22Rv1 (cell line): ENCODE data around the gene PRKCE.

Source experiments
- H3K27ac ChIP-seq: fragments of 450-650 bp; 2 replicates; pipeline ENCODE4 v1.5.1; 2017
- ZFX ChIP-seq: fragments of 450-650 bp; IDR thresholded peaks from 2 replicates; pipeline ENCODE4 v1.6.1; 2017; ENCODE audit warnings: antibody characterized with exemption, borderline replicate concordance
- TF ChIP-seq, protein P1 (sequence below): fragments of 450-650 bp; IDR thresholded peaks from 2 replicates; pipeline ENCODE4 v1.5.1; 2017; ENCODE audit warnings: mild to moderate bottlenecking

Gene PRKCE

DNA sequence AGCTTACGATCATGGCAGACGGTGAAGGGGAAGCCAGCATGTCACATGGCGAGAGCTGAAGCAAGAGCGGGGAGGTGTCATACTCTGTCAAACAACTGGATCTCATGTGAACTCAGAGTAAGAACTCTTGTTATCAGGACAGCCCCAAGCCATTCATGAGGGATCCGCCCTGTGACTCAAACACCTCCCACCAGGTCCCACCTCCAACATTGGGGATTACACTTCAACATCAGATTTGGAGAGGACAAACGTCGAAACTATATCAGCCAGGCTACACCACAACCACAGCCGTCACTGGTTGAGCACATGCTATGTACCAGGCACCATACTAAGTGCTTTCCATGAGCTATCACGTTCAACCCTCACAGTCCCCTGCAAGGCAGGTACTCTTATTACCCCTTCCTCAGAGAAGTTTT lies 293.8 kb downstream of the PRKCE start:
- TF ChIP-seq, protein P1, sequence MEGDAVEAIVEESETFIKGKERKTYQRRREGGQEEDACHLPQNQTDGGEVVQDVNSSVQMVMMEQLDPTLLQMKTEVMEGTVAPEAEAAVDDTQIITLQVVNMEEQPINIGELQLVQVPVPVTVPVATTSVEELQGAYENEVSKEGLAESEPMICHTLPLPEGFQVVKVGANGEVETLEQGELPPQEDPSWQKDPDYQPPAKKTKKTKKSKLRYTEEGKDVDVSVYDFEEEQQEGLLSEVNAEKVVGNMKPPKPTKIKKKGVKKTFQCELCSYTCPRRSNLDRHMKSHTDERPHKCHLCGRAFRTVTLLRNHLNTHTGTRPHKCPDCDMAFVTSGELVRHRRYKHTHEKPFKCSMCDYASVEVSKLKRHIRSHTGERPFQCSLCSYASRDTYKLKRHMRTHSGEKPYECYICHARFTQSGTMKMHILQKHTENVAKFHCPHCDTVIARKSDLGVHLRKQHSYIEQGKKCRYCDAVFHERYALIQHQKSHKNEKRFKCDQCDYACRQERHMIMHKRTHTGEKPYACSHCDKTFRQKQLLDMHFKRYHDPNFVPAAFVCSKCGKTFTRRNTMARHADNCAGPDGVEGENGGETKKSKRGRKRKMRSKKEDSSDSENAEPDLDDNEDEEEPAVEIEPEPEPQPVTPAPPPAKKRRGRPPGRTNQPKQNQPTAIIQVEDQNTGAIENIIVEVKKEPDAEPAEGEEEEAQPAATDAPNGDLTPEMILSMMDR, result no peak
- no peak for TF ChIP-seq ZFX
- H3K27ac ChIP-seq, result no peak overlapping the region

DNA sequence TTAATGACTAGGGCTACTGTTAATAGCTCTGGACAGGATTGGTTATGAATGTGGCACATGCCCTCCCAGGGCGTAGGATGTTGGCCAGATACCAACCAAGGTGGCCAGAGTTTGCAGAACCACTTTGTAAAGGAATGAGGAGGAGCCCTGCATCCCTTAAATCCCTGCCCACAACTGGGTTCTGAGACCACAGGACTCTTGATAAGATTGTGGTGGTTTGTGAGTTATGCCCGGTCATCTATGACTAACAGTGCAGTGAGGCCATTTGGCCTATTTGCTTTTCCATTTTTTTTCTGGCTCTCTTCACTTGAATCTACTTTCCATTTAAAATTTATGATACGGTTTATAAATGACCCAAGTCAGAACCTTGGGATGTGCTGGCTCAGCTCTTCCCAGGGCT lies 294.5 kb downstream of the PRKCE start:
- TF ChIP-seq ZFX, result no peak
- no peak overlapping the region for H3K27ac ChIP-seq

DNA sequence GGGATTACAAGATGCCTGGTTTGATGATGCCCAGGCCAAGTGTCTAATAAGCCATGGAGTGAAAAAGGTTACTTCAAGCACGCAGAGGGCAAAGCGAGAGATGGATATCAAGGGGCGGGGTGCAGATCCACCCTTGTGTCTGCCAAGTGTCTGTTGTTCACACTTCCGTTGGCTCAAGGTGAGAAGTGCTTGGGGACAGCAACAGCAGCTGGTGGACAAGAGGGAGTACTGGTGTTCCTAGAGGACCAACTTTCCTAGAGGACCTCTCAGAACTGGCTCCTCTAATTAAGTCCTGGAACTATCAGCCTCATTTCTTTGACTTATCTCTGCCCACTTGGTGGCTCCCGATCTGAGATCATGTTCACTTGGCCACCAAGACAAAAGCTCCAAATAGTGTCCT lies 299.1 kb downstream of the PRKCE start:
- no peak overlapping the region for H3K27ac ChIP-seq
- TF ChIP-seq ZFX, result no peak
- TF ChIP-seq, protein P1, result no peak

DNA sequence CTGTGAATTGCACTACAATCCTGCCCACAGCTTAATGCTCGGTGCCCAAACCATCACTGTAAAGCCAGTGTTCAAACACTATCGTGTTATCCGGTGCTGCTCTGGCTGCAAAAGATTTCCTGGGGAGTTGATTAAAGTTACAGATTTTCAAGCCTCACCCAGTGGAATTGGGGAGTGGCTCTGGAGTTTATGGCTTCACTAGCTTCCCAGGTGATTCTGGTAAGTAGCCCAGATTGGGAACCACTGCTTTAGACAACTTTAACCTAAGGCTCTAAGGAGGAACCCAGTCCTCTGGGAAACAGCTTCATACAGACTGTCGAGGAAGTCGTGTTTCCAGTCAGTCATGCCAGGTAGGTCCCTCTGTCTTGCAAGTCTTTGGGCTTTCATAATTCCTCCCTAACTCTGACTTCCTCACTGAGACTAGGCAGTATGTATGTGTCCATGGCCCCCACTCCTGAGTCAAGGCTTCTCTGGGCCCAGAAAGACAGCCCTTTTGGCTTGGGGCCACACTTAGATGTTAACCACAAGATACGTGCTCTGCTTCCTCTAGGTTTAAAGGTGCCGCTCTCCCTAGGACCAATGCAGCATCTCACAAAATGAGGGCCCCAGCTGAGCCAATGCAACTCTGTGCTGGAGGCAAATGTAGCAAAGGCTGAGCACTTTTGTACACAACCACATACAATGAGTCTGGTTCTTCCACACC lies 299.7 kb downstream of the PRKCE start:
- H3K27ac ChIP-seq, result no peak overlapping the region
- TF ChIP-seq, protein P1, result no peak
- TF ChIP-seq ZFX, result no peak

DNA sequence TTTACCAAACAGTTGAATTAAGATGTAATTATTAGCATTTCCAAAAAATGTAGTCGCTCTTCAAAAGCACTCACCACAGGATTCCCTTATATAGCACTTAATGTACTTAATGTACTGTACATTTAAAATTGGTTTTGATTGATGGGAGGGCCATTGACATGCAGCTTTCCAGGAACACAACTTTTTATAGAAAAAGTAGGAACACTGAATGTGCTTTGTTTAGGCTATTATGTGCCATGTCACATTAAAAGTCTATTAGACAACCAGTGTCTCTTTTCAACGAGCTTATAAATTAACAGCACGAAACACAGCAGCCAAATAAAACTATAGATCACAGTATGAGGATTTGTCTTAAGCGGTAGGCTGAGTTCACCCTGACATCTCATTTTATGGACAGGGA lies 301.1 kb downstream of the PRKCE start:
- TF ChIP-seq, protein P1, result no peak
- no peak for TF ChIP-seq ZFX
- no peak overlapping the region for H3K27ac ChIP-seq

DNA sequence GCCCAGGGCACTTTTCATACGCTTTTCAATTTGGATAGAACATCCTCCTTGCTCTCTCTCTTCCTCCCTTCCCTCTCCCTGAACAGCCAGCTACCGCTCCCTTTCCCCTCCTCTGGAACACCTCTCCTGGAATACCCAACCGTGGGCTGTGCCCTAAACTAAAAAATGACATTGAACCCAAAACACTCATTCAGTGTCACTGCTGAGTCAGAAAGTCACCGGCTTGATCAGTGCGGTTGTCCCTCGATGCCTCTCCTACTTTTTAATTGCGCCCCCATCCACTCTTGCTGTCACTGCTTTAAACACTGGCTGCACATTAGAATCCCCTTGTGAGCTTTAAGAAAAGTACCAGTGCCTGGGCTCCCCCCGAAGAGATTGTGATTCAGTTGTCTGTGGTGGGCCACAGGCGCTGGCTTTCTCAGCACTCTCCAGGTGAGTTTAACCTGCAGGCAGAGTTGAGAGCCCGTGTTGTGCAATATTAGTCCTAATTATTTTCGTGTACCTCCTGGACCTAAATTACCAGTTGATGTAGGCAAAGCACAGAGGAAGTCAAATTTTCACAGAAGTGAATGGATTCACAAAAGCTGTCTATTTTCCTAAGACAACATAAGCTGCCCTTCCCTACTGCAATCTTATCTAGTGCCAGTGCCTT lies 302.0 kb downstream of the PRKCE start:
- TF ChIP-seq, protein P1, result no peak
- no peak for TF ChIP-seq ZFX
- H3K27ac ChIP-seq, result no peak overlapping the region

DNA sequence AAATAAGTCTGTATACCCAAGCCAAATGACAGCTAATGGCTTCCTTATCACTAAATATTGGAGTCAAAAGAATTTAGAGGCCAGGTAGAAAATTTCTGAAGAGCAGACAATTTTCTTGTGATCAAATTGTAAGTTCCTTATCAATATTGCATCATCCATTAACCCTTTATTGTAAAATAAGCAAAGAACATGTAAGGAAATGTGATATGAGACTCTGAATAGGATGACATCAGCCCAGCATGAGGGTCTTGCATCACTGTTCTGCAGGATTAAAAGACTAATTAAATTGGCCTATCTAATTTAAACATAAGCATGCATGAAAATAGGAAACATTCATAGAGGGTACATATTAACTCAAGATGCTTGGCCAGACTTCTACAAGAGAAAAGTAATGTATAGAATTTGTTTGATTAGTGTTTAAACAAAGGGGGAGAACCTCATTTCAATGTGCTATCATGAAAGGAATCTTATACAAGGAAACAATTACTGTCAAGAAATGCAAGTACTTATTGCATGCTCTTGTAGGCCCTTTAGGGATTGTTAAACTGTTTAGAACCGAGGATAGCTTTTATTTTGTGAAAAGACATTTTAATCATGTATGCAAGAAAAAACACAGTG lies 302.9 kb downstream of the PRKCE start:
- no peak overlapping the region for H3K27ac ChIP-seq
- TF ChIP-seq ZFX, result no peak
- TF ChIP-seq, protein P1, result no peak
